Upper lobe of left lung (tissue), 6 donors: Measurements from ENCODE around the gene KIF7. TPM values are rescaled to one million over a fixed set of nuclear protein-coding genes. Genes with fewer than 3 reads are reported as not detected.

ENCODE experiments used
- ATAC-seq, 2 donors: fragments of 200-7000 bp; cut with Tn5 transposase; one replicate each; pipeline ENCODE4 v1.9.1; 2022; ENCODE audit warnings: mild to moderate bottlenecking in 2 of 2, moderate library complexity in 2 of 2; ENCODE audit not compliant: low FRiP score in 2 of 2
- DNase-seq, 2 donors: peaks; one replicate each; pipeline ENCODE4 v3.0.0-alpha.2; 2019 to 2020
- H3K27ac ChIP-seq, 4 donors: fragments of 200-600 bp; sonication (generic); one replicate each; pipeline ENCODE4 v1.5.1; 2016 to 2019
- H3K27me3 ChIP-seq, 4 donors: fragments of 200-600 bp; sonication (generic); one replicate each; pipeline ENCODE4 v1.5.1; 2017 to 2019
- H3K36me3 ChIP-seq, 4 donors: fragments of 200-600 bp; sonication (generic); one replicate each; pipeline ENCODE4 v1.5.1; 2016 to 2019
- H3K4me1 ChIP-seq, 4 donors: fragments of 200-600 bp; sonication (generic); one replicate each; pipeline ENCODE4 v1.5.1; 2018 to 2019
- H3K4me3 ChIP-seq, 4 donors: fragments of 200-600 bp; sonication (generic); one replicate each; pipeline ENCODE4 v1.5.1; 2017 to 2019; ENCODE audit warnings: mild to moderate bottlenecking in 2 of 4, moderate library complexity in 1 of 4
- H3K9me3 ChIP-seq, 4 donors: fragments of 200-600 bp; sonication (generic); one replicate each; pipeline ENCODE4 v1.5.1; 2018 to 2019
- CTCF ChIP-seq, 6 experiments: fragments of 450-650 bp in 4 of 6; fragments of 200-600 bp in 2 of 6; sonication (generic) in 2 of 6; IDR thresholded peaks; one replicate each; pipeline ENCODE4 v1.5.1; 2016 to 2019; ENCODE audit warnings: antibody characterized with exemption in 6 of 6
- EP300 ChIP-seq, 4 donors: sonication (generic); formaldehyde crosslinking; IDR thresholded peaks; one replicate each; pipeline ENCODE4 v1.5.1; 2017; ENCODE audit warnings: antibody characterized with exemption in 4 of 4, control low read depth in 2 of 4
- POLR2A ChIP-seq, 4 donors: fragments of 450-650 bp; IDR thresholded peaks; one replicate each; pipeline ENCODE4 v1.5.1; 2016 to 2017; ENCODE audit warnings: antibody characterized with exemption in 4 of 4, mild to moderate bottlenecking in 2 of 4
- POLR2AphosphoS5 ChIP-seq, 2 donors: sonication (generic); formaldehyde crosslinking; IDR thresholded peaks; one replicate each; pipeline ENCODE4 v1.5.1; 2017; ENCODE audit warnings: antibody characterized with exemption in 2 of 2
- WGBS, 2 donors: methylation state at CpG; one replicate each; pipeline ENCODE4 v1.1.5; 2017 to 2018; 5-methylcytosine and 5-hydroxymethylcytosine counted together
- total RNA-seq, 6 donors: library from RNA; depleted of rRNA in 4 of 6; stranded (reverse); fragments of >200 nt in 4 of 6; gene quantifications; one replicate each; pipeline versions ENCODE4 v1.1.0 to v1.2.1, GENCODE V29; 2016 to 2021
- donor health status: DM: no; HTN: no; CAD: no; lungs with moderate emphysema.
- donor health status: DM: no; HTN: yes; CAD: no; lungs with severe emphysema.

The KIF7 gene
- total RNA-seq, 6 donors from 2014 or later = 1.4 to 4.7 (median 3.2) TPM

DNA sequence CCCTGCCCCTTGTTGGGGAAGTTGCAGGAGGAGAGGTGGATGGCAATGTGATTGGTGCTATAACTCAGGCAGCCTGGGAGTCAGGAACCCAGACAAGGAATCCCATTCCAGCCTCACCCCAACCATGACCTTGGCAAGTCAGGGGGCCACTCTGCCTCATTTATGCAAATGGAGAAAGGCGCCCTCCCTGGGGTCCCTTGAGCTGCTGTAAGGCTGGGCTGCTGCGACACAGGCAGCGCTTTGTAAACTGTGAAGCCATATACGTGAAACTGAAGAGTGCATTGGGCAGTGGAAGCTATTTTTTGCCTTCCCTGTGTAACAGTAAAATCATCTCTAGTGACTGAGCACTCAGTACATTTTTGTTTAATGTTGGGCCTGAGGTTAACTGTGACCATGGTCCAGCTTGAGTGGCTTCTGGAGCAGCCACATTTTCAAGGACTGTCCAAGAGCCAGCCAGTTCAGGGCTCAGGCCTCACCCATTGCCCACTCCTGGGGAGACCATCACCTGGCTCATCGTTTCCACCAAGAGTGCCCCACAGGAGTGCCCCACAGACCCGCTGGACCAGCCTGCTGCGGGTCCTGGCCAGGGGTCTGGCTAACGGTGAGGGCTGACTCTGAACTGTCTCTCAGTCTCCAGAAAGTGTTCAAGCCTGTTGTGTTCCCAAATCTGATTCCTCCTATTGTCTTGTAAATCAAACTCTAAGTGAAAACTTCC is 27.9 kb downstream of the KIF7 start:
- Histone ChIP-seq H3K27ac (no peak overlapping the region), H3K4me3 (no peak overlapping the region), H3K9me3 (no peaks in the 10 kb centered on the region), H3K4me1 (no peaks in the 10 kb centered on the region), H3K36me3 (peaks cover 0 to 28% (median 9%) of the 10 kb centered on the region in 4 donors), H3K27me3 (no peaks in the 10 kb centered on the region)
- ATAC-seq (no peak), DNase-seq (peak in 1 of 2 donors; percentile 44)
- no peak for TF ChIP-seq POLR2AphosphoS5 (IDR thresholded peaks at IDR 0.05)
- no peak for TF ChIP-seq POLR2A (IDR thresholded peaks at IDR 0.05)
- WGBS, 2 donors = 95 to 97% methylated on average over 4 to 8 of the region's 8 CpGs

DNA sequence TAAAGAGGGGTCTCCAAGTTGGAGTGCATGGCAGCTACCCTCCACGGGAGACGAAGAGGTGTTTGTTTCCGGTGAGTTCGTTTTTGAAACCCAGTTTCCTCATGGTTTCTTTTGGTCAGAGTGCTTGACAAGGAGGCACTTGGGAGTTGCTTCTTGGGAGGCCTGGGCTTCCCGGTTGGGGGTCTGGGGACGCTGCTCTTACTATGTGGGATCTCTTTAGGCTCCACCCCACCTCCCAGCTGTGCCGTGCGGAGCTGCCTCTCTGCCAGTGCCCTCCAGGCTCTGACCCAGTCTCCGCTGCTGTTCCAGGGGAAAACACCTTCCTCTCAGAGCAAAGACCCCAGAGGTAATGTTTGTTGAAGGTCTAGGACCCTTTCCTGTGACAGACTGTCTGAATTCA is 29.6 kb downstream of the KIF7 start:
- TF ChIP-seq POLR2AphosphoS5 (IDR thresholded peaks at IDR 0.05) = no peak
- no peak overlapping the region for H3K27ac ChIP-seq
- no peak overlapping the region for H3K4me3 ChIP-seq
- H3K36me3 ChIP-seq = peaks cover 0 to 12% (median 7%) of the 10 kb centered on the region in 4 donors
- H3K4me1 ChIP-seq = no peaks in the 10 kb centered on the region
- no peak for ATAC-seq
- no peaks in the 10 kb centered on the region for H3K27me3 ChIP-seq
- WGBS, 2 donors = 94 to 95% methylated on average over 5 to 9 of the region's 9 CpGs
- H3K9me3 ChIP-seq = no peaks in the 10 kb centered on the region
- DNase-seq = peak in 1 of 2 donors; percentile 27

DNA sequence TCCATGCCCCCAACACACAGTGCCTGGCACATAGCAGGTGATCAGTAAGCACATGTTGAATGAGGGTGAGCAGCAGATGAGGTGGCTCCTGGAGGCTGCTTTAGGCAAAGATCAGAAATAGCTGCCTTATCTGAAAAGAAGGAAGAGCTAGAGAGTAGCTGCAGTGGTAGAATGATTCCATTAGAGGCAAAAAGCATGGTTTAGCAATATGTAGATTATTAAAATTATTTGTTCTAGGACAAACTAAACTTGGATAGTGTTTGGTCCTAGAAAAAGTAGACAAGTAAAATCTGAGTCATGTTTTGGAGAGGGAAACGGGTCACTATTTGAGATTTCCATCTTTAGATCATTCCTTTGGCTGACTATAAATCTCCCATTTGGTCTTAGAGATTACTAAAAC is 32.1 kb downstream of the KIF7 start:
- 81 to 91% methylated on average over 1 of the region's 1 CpG for WGBS, 2 donors
- Histone ChIP-seq H3K4me1 (no peaks in the 10 kb centered on the region), H3K4me3 (no peak overlapping the region), H3K36me3 (peaks cover 0 to 6% (median 2%) of the 10 kb centered on the region in 4 donors), H3K9me3 (no peaks in the 10 kb centered on the region), H3K27ac (no peak overlapping the region), H3K27me3 (no peaks in the 10 kb centered on the region)
- ATAC-seq = no peak
- TF ChIP-seq POLR2AphosphoS5 (IDR thresholded peaks at IDR 0.05) (no peak), POLR2A (IDR thresholded peaks at IDR 0.05) (no peak), CTCF (IDR thresholded peaks at IDR 0.05) (no peak), EP300 (IDR thresholded peaks at IDR 0.05) (no peak)
- DNase-seq = no peak

GRCh38 chr15:89621547-89621946 is 33.7 kb downstream of the KIF7 start:
- no peak for DNase-seq
- H3K36me3 ChIP-seq = peaks cover 0 to 6% (median 0%) of the 10 kb centered on the region in 4 donors
- H3K9me3 ChIP-seq = no peaks in the 10 kb centered on the region
- no peak overlapping the region for H3K27ac ChIP-seq
- no peak for TF ChIP-seq POLR2A (IDR thresholded peaks at IDR 0.05)
- no peak for TF ChIP-seq EP300 (IDR thresholded peaks at IDR 0.05)
- no peak for TF ChIP-seq POLR2AphosphoS5 (IDR thresholded peaks at IDR 0.05)
- TF ChIP-seq CTCF (IDR thresholded peaks at IDR 0.05) = no peak
- H3K4me3 ChIP-seq = no peak overlapping the region
- ATAC-seq = no peak
- H3K4me1 ChIP-seq = no peaks in the 10 kb centered on the region
- WGBS, 2 donors = 82 to 83% methylated on average over 4 of the region's 4 CpGs
- no peaks in the 10 kb centered on the region for H3K27me3 ChIP-seq

GRCh38 chr15:89616228-89616627 is 39.0 kb downstream of the KIF7 start:
- H3K27me3 ChIP-seq = no peaks in the 10 kb centered on the region
- DNase-seq = no peak
- no peaks in the 10 kb centered on the region for H3K36me3 ChIP-seq
- ATAC-seq = no peak
- WGBS, 2 donors = 93 to 97% methylated on average over 4 of the region's 4 CpGs
- H3K4me1 ChIP-seq = no peaks in the 10 kb centered on the region
- no peak overlapping the region for H3K27ac ChIP-seq
- peaks cover 0 to 8% (median 6%) of the 10 kb centered on the region in 4 donors for H3K9me3 ChIP-seq
- no peak overlapping the region for H3K4me3 ChIP-seq
- TF ChIP-seq EP300 (IDR thresholded peaks at IDR 0.05) (no peak), POLR2AphosphoS5 (IDR thresholded peaks at IDR 0.05) (no peak), CTCF (IDR thresholded peaks at IDR 0.05) (no peak), POLR2A (IDR thresholded peaks at IDR 0.05) (no peak)

GRCh38 chr15:89615135-89615534 is 40.1 kb downstream of the KIF7 start:
- Histone ChIP-seq H3K36me3 (no peaks in the 10 kb centered on the region), H3K27ac (no peak overlapping the region), H3K4me1 (no peaks in the 10 kb centered on the region), H3K9me3 (peaks cover 0 to 8% (median 6%) of the 10 kb centered on the region in 4 donors), H3K27me3 (no peaks in the 10 kb centered on the region), H3K4me3 (no peak overlapping the region)
- ATAC-seq (no peak), DNase-seq (no peak)
- TF ChIP-seq POLR2A (IDR thresholded peaks at IDR 0.05) = no peak
- TF ChIP-seq POLR2AphosphoS5 (IDR thresholded peaks at IDR 0.05) = no peak
- TF ChIP-seq CTCF (IDR thresholded peaks at IDR 0.05) = no peak
- no peak for TF ChIP-seq EP300 (IDR thresholded peaks at IDR 0.05)
- WGBS, 2 donors = 95 to 100% methylated on average over 1 of the region's 1 CpG
